Mesothelial cell of epicardium (in vitro differentiated cells): ENCODE results near the gene FAM50B. TPM values are rescaled to one million over a fixed set of nuclear protein-coding genes. Genes with fewer than 3 reads are reported as not detected.

Experiments
- DNase-seq, 2 experiments: peaks; one replicate each; pipeline ENCODE4 v3.0.0; 2021; ENCODE audit warnings: low spot score in 2 of 2; ENCODE audit not compliant: unreplicated experiment in 2 of 2
- H3K27ac Mint-ChIP-seq: 2 replicates; pipeline ENCODE4 v1.8.0; 2021; ENCODE audit warnings: mixed read lengths
- H3K27me3 Mint-ChIP-seq: 2 replicates; pipeline ENCODE4 v1.8.0; 2021; ENCODE audit warnings: low read depth, mixed read lengths
- H3K36me3 Mint-ChIP-seq: 2 replicates; pipeline ENCODE4 v1.8.0; 2021; ENCODE audit warnings: mixed read lengths
- H3K4me1 Mint-ChIP-seq: 2 replicates; pipeline ENCODE4 v1.8.0; 2021; ENCODE audit warnings: mixed read lengths
- H3K4me3 Mint-ChIP-seq: 2 replicates; pipeline ENCODE4 v1.8.0; 2021; ENCODE audit warnings: mild to moderate bottlenecking, moderate library complexity, mixed read lengths
- H3K9me3 Mint-ChIP-seq: 2 replicates; pipeline ENCODE4 v1.8.0; 2021; ENCODE audit warnings: mixed read lengths
- total RNA-seq: library from RNA; stranded (reverse); gene quantifications from 3 replicates; pipeline ENCODE4 v1.2.1, GENCODE V29; 2021
- TF ChIP-seq, protein P1 (sequence below): fragments of 200-600 bp; sonication (generic); IDR thresholded peaks from one replicate; pipeline ENCODE4 v1.5.0; 2021; ENCODE audit warnings: antibody characterized with exemption; ENCODE audit not compliant: unreplicated experiment

Gene FAM50B
- total RNA-seq, 1 donor from 2014 or later, result 7.0 TPM

DNA sequence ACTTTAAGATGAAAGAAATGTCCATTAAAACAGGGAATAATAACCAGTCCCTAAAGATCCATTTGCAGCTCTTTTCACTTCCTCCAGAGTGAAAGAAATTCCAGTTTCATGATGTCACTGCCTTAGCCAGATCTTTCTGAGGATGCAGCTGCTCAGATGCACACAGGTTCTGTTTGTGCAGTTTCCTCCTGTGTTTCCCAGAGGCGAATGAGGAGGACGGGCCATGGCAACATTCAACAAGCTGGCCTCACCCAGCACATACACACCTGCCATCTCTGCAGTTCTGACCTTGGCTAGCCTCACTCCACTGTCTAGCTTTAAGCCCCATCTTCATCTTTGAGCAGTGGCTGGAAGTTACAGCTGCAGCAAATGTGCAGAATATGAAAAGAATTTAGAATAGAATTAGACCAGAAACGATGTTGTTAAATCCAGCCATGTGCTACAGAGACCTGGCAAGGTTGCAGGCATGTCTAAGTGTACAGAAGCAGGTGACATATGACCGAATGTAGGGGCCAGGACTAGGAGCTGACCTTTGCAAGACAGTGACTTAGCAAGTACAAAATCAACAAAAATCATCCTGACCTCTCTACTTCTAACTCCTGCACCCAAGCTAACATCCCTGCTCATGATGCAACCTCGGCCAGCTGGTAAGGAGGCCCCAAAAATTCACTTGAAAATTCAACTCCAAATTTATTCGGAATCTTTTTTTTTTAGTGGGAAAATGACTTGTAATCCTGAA, 35.0 kb downstream of the FAM50B start:
- no peaks in the 10 kb centered on the region for H3K36me3 Mint-ChIP-seq
- TF ChIP-seq, protein P1, sequence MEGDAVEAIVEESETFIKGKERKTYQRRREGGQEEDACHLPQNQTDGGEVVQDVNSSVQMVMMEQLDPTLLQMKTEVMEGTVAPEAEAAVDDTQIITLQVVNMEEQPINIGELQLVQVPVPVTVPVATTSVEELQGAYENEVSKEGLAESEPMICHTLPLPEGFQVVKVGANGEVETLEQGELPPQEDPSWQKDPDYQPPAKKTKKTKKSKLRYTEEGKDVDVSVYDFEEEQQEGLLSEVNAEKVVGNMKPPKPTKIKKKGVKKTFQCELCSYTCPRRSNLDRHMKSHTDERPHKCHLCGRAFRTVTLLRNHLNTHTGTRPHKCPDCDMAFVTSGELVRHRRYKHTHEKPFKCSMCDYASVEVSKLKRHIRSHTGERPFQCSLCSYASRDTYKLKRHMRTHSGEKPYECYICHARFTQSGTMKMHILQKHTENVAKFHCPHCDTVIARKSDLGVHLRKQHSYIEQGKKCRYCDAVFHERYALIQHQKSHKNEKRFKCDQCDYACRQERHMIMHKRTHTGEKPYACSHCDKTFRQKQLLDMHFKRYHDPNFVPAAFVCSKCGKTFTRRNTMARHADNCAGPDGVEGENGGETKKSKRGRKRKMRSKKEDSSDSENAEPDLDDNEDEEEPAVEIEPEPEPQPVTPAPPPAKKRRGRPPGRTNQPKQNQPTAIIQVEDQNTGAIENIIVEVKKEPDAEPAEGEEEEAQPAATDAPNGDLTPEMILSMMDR, result no peak
- H3K27me3 Mint-ChIP-seq, result no peaks in the 10 kb centered on the region
- H3K9me3 Mint-ChIP-seq, result no peaks in the 10 kb centered on the region
- H3K27ac Mint-ChIP-seq, result peak overlapping the region; percentile 95
- H3K4me3 Mint-ChIP-seq, result no peak overlapping the region
- H3K4me1 Mint-ChIP-seq, result peaks cover 17% of the 10 kb centered on the region
- no peak for DNase-seq

DNA sequence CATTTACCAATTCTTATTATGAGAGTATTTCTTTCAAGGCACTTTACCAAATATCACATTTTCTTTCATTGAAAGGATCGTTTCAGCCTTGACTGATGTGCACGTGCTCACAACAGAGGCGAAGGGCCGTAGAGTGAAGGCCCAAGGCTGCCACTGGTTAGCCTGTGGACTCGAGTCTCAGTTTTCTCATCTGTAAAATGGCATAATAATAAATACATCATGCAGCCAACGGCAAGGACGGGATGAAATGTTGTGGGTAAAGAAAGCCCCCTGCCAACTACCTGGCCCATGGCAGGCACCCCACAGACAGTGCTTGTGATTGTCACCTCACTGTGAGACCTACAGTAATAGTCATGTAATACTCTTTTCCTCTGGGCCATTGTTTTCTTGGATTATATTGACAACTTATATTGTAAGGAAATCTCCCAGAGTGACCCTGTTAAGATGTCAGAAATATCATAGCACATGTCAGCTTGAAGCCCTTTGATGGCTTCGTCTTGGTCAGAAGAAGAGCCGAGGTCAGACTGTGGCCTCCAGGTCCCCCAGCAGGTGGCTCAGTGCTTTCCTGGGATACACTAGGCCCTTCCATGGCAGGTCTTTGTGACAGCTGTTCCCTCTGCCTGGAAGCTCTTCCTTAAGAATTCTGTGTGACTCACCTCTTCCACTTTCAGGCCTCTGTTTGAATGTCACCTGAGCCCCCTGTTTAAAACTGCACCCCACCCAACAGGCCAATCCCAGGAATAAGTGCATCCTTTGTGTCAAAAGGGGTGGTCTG, 36.3 kb downstream of the FAM50B start:
- H3K4me1 Mint-ChIP-seq, result peaks cover 17% of the 10 kb centered on the region
- no peak for DNase-seq
- no peak overlapping the region for H3K4me3 Mint-ChIP-seq
- no peaks in the 10 kb centered on the region for H3K27me3 Mint-ChIP-seq
- TF ChIP-seq, protein P1, result no peak
- no peaks in the 10 kb centered on the region for H3K36me3 Mint-ChIP-seq
- no peak overlapping the region for H3K27ac Mint-ChIP-seq
- no peaks in the 10 kb centered on the region for H3K9me3 Mint-ChIP-seq

DNA sequence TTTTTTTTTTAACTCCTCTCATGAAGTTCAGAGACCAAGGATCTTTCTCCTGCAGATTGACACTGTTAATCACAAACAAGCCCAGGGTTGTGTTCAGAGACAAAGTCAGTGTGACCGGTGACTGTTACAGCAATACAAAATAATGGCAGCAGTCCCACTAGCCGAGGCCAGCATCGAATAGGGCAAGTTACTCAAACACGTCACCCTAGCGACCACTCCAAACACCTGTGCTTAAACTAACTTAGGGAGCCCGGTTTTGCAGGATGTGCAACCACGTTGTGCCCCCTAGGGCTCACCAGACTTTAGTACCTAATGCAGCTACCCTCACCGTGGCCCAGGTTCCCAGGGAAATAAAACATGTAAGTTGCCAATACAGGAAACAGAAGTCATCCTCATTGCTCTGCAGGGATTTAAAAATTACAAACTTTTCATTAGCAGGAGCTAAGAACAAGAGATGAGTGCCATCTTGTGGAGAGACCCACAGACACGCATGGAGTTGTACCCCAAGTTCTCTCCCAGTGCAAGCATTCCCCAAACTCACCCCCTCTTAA, 38.1 kb downstream of the FAM50B start:
- TF ChIP-seq, protein P1, result no peak
- no peaks in the 10 kb centered on the region for H3K36me3 Mint-ChIP-seq
- no peaks in the 10 kb centered on the region for H3K9me3 Mint-ChIP-seq
- DNase-seq, result no peak
- no peak overlapping the region for H3K4me3 Mint-ChIP-seq
- H3K4me1 Mint-ChIP-seq, result peaks cover 19% of the 10 kb centered on the region
- H3K27me3 Mint-ChIP-seq, result no peaks in the 10 kb centered on the region
- H3K27ac Mint-ChIP-seq, result no peak overlapping the region

DNA sequence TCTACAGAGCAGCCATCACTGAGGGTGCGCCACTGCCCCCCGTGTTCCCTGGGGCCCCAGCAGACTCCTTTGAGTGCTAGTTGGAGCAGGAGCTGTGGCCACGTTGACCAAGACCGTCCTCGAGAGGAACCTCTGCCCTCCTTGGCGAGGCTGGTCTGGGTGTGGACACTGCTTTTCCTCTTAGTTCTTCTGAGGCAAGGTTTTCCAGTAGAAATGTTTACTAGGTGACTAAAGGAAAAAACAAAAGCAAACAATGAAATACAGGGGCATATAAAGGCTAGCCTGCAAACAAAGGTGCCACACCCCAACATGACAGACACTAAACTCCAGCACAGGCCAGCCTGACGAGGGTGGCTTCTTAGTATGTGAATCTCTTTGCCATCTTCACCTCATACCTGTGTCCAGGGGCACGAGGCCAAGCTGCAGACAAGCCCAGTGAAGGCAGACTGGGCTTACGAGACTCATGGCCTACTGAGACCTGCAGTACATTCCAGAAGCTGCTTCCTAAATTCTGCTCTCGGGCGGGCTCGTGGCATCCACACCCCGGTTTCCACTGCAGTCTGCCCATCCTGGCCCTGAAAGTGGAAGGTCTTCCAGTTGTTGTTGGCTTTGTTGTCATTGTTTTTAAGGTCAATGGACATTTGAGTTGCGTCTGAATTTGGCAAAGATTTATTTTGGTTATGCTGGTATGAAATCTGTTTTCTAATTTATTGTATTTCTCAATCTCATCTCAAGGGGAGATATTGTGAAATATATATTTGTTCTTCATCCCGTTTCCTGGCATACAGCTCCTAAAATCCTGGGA, 39.2 kb downstream of the FAM50B start:
- TF ChIP-seq, protein P1, result no peak
- peaks cover 16% of the 10 kb centered on the region for H3K4me1 Mint-ChIP-seq

DNA sequence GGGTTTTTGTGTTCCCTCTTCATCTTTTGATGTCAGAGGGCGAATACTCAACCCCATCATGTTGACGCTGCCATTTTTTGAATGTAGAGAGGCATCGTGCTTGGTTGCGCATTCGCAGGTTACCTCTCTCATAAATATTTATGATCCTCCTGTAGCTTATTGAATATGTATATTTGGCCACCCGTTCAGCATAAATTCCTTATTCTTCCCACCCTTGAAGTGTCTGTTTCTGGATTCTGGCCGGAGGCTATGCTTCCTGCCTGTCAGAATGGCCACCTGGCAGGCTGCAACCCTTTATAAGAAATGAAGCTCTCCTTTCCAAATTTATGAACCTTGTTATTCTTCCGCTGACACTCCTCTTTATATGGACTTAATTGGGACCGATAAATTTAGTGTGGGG, 40.9 kb downstream of the FAM50B start:
- H3K9me3 Mint-ChIP-seq, result no peaks in the 10 kb centered on the region
- DNase-seq, result no peak
- TF ChIP-seq, protein P1, result no peak
- no peaks in the 10 kb centered on the region for H3K36me3 Mint-ChIP-seq
- H3K27me3 Mint-ChIP-seq, result no peaks in the 10 kb centered on the region
- H3K4me3 Mint-ChIP-seq, result no peak overlapping the region
- peaks cover 17% of the 10 kb centered on the region for H3K4me1 Mint-ChIP-seq
- no peak overlapping the region for H3K27ac Mint-ChIP-seq

More for the DNA sequence above, 39.2 kb downstream of the FAM50B start:
- Mint-ChIP-seq H3K36me3 (no peaks in the 10 kb centered on the region), H3K9me3 (no peaks in the 10 kb centered on the region), H3K4me3 (no peak overlapping the region), H3K27me3 (no peaks in the 10 kb centered on the region), H3K27ac (no peak overlapping the region)
- DNase-seq, result no peak
